GM12878 (cell line): ENCODE results near the gene TRAF3IP3. TPM values are rescaled to one million over a fixed set of nuclear protein-coding genes. Genes with fewer than 3 reads are reported as not detected.

Source experiments
- ATAC-seq: fragments of 200-7000 bp; cut with Tn5 transposase; 3 replicates; pipeline ENCODE4 v1.9.1; 2020; ENCODE audit warnings: mild to moderate bottlenecking, moderate library complexity
- BruUV-seq: library from RNA; stranded (reverse); fragments of 400-500 nt; replicated peaks from 2 replicates; lab custom pipeline; 2021; lab: Mats Ljungman, UMichigan
- CTCF ChIA-PET: fragments of 300-600 bp; sonication (Branson Sonifier 250); formaldehyde crosslinking; extraction: SDS; loops from one replicate; lab custom pipeline; 2021; ENCODE audit warnings: inconsistent platforms; lab: Yijun Ruan, JAX
- POLR2A ChIA-PET: fragments of 350-600 bp; formaldehyde crosslinking; extraction: SDS; loops from one replicate; lab custom pipeline; 2021; ENCODE audit warnings: inconsistent platforms; lab: Charles Lee
- RAD21 ChIA-PET: fragments of 300-600 bp; sonication (Branson Sonifier 250); formaldehyde crosslinking; loops from one replicate; lab custom pipeline; 2023; ENCODE audit warnings: antibody characterized with exemption; ENCODE audit not compliant: unreplicated experiment; lab: Charles Lee
- SMC1A ChIA-PET: fragments of 300-600 bp; sonication (Branson Sonifier 250); formaldehyde crosslinking; loops from one replicate; lab custom pipeline; 2023; ENCODE audit not compliant: unreplicated experiment, uncharacterized antibody; lab: Charles Lee
- DNase-seq: peaks from one replicate; pipeline ENCODE4 v3.0.0-alpha.2; 2011; ENCODE audit warnings: low read depth, low spot score
- FAIRE-seq: peaks from 3 replicates; lab custom pipeline; 2011; peaks lifted over from hg19 to GRCh38; lab: Jason Lieb, UNC
- H2AFZ ChIP-seq: 2 replicates; pipeline ENCODE4 v1.6.0; 2011; ENCODE audit warnings: low read depth, low read length, control low read depth; ENCODE audit not compliant: control insufficient read depth
- H3K27ac ChIP-seq: 2 replicates; pipeline ENCODE4 v1.5.1; 2011; ENCODE audit warnings: control low read depth; ENCODE audit not compliant: control insufficient read depth, insufficient read depth
- H3K27me3 ChIP-seq, 2 experiments: replicated peaks in 1 of 2; 2 replicates each; pipeline versions ENCODE4 v1.6.0 to v1.6.1; 2011; ENCODE audit warnings: low read length in 1 of 2; ENCODE audit not compliant: control insufficient read depth in 2 of 2, insufficient read depth in 2 of 2
- H3K36me3 ChIP-seq, 2 experiments: 2 replicates each; pipeline ENCODE4 v1.5.1; 2011; ENCODE audit warnings: low read length in 1 of 2; ENCODE audit not compliant: control insufficient read depth in 2 of 2, insufficient read depth in 2 of 2
- H3K4me1 ChIP-seq: 2 replicates; pipeline ENCODE4 v1.6.1; 2011; ENCODE audit warnings: mild to moderate bottlenecking, low read length, moderate library complexity, mixed read lengths; ENCODE audit not compliant: control insufficient read depth, insufficient read depth
- H3K4me2 ChIP-seq: 2 replicates; pipeline ENCODE4 v1.6.0; 2011; ENCODE audit warnings: control low read depth; ENCODE audit not compliant: control insufficient read depth, insufficient read depth
- H3K4me3 ChIP-seq: fragments of 200-600 bp; sonication (generic); 2 replicates; pipeline ENCODE4 v1.5.1; 2016
- H3K79me2 ChIP-seq: 2 replicates; pipeline ENCODE4 v1.6.0; 2011; ENCODE audit warnings: low read length; ENCODE audit not compliant: control insufficient read depth, insufficient read depth
- H3K9ac ChIP-seq: 2 replicates; pipeline ENCODE4 v1.8.0; 2011; ENCODE audit warnings: low read length, control low read depth, mixed read lengths; ENCODE audit not compliant: control insufficient read depth, insufficient read depth
- H3K9me3 ChIP-seq: replicated peaks from 3 replicates; pipeline ENCODE4 v1.5.1; 2011; ENCODE audit warnings: mild to moderate bottlenecking, low read length; ENCODE audit not compliant: control insufficient read depth, insufficient read depth
- H4K20me1 ChIP-seq: 2 replicates; pipeline ENCODE4 v1.6.0; 2011; ENCODE audit not compliant: control insufficient read depth, insufficient read depth
- GABPA ChIP-seq: IDR thresholded peaks from 2 replicates; pipeline ENCODE4 v1.6.1; 2014; ENCODE audit warnings: antibody characterized with exemption, low read depth, mild to moderate bottlenecking, inconsistent platforms
- IRF4 ChIP-seq: IDR thresholded peaks from 2 replicates; pipeline ENCODE4 v1.6.1; 2011; ENCODE audit warnings: low read depth, low read length
- JUNB ChIP-seq: IDR thresholded peaks from 2 replicates; pipeline ENCODE4 v1.6.1; 2016; ENCODE audit warnings: antibody characterized with exemption, mild to moderate bottlenecking
- NBN ChIP-seq: fragments of 450-650 bp; IDR thresholded peaks from 2 replicates; pipeline ENCODE4 v1.6.1; 2016
- NFYB ChIP-seq: IDR thresholded peaks from 2 replicates; pipeline ENCODE4 v1.6.1; 2011; ENCODE audit warnings: low read depth, mild to moderate bottlenecking, low read length, improper control_type of control experiment, moderate library complexity; ENCODE audit not compliant: insufficient read depth
- NR2F1 ChIP-seq: fragments of 450-650 bp; conservative IDR thresholded peaks from 2 replicates; pipeline ENCODE4 v1.6.1; 2017; ENCODE audit warnings: mild to moderate bottlenecking
- POLR2AphosphoS2 ChIP-seq: IDR thresholded peaks from 2 replicates; pipeline ENCODE4 v1.6.1; 2011; ENCODE audit warnings: low read depth, mild to moderate bottlenecking, low read length, improper control_type of control experiment, moderate library complexity
- SP1 ChIP-seq: IDR thresholded peaks from one replicate; pipeline ENCODE4 v1.6.1; 2011; ENCODE audit warnings: low read depth, low read length
- TCF3 ChIP-seq: IDR thresholded peaks from 2 replicates; pipeline ENCODE4 v1.6.1; 2012; ENCODE audit warnings: low read depth, mild to moderate bottlenecking, low read length, borderline replicate concordance; ENCODE audit not compliant: insufficient read depth
- ZBED1 ChIP-seq: IDR thresholded peaks from 2 replicates; pipeline ENCODE4 v1.6.1; 2016; ENCODE audit warnings: borderline replicate concordance
- ZNF384 ChIP-seq: IDR thresholded peaks from 2 replicates; pipeline ENCODE4 v1.6.1; 2012; ENCODE audit warnings: low read depth, mild to moderate bottlenecking, low read length, improper control_type of control experiment, borderline replicate concordance
- in situ Hi-C: fragments of 300-500 bp; cut with MboI; formaldehyde crosslinking; loops from 9 replicates; pipeline ENCODE4 v1.14.3; 2018; ENCODE audit warnings: mixed read lengths
- intact Hi-C: fragments of 100-400 bp; cut with micrococcal nuclease; formaldehyde crosslinking; loops from one replicate; pipeline ENCODE4 v1.14.2; 2022; ENCODE audit not compliant: unreplicated experiment
- polyA plus RNA-seq, 11 experiments: library from polyadenylated mRNA; depleted of rRNA in 4 of 11; unstranded in 6 of 11; stranded (reverse) in 5 of 11; fragments of >200 nt; fragmentation: Nextera tagmentation in 4 of 11; fragmentation: Illumina TruSeq in 1 of 11; extraction: Ambion mirVana in 4 of 11; extraction: Trizol in 1 of 11; gene quantifications; 1 replicate in 1 of 11; 2 replicates in 10 of 11; pipeline versions ENCODE4 v1.2.1 to v1.2.3, GENCODE V29; 2011 to 2016; ENCODE audit warnings: inconsistent platforms in 2 of 11, missing spikeins in 2 of 11, low read depth in 1 of 11
- total RNA-seq, 4 experiments: library from RNA; depleted of rRNA in 3 of 4; stranded (reverse); fragments of >200 nt in 3 of 4; fragmentation: Illumina TruSeq in 1 of 4; extraction: Trizol in 1 of 4; gene quantifications; 2 replicates each; pipeline versions ENCODE4 v1.2.1 to v1.2.3, GENCODE V29; 2013 to 2021
- TF ChIP-seq, protein P1 (sequence below): fragments of 150-350 bp; IDR thresholded peaks from 2 replicates; pipeline ENCODE4 v1.6.1; 2016; ENCODE audit warnings: low read depth, low read length
- TF ChIP-seq, protein P2 (sequence below): fragments of 450-650 bp; IDR thresholded peaks from 2 replicates; pipeline ENCODE4 v1.6.1; 2017; ENCODE audit warnings: mild to moderate bottlenecking, low read depth, inconsistent platforms; ENCODE audit not compliant: poor library complexity, severe bottlenecking

The TRAF3IP3 gene
- total and polyA plus RNA-seq, 10 of the 15 experiments (the other 5 are each of a cell fraction or from before 2014, with no cell fraction given): 61.6 to 121 (median 96.5) TPM

DNA sequence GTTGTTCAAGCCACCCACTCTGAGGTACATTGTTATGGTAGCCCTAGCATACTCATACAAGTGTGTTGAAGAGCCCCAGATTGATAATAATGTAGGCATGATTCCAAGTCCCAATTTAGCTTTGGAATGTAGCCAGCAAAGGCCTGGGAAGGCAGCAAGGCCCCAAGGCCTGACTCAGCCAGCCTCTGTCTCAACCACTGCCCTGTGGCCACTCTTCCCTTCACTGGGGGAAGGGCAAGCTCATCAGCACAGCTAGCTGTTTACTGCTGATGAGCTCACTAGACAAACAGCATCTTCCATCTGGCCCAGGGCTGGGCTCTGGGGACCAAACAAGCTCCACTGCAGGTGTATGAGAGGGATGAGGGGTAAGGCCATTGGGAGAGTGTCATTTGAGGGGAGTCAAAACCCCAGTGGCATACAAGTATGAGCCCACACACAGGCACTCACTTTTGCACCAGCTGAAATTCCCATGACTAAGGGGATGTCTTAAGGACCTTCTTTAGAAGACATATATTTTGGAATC lies 52.3 kb downstream of the TRAF3IP3 start:
- no peak overlapping the region for H2AFZ ChIP-seq
- FAIRE-seq (no peak), ATAC-seq (no peak), DNase-seq (no peak)
- H3K4me3 ChIP-seq: no peak overlapping the region
- SMC1A ChIA-PET: interaction anchor here (1.2 to 2.5 kb wide), 6 partner anchors 9 to 52 kb away, joined by 3 to 8 read pairs (median 4); partner anchors contain the start of gene TRAF3IP3
- no peaks in the 10 kb centered on the region for H4K20me1 ChIP-seq
- POLR2A ChIA-PET: interaction anchor here (0.6 to 1.5 kb wide), 8 partner anchors 8 to 1579 kb away, joined by 3 to 6 read pairs (median 4); partner anchors contain the start of gene TRAF3IP3
- CTCF ChIA-PET: interaction anchor here (0.6 to 7.7 kb wide), 10 partner anchors 8 to 57 kb away, joined by 3 to 78 read pairs (median 4); partner anchors contain the start of gene TRAF3IP3
- H3K27me3 ChIP-seq: no peaks in the 10 kb centered on the region
- RAD21 ChIA-PET: interaction anchor here (0.6 to 1.2 kb wide), 3 partner anchors 8 to 115 kb away, joined by 3 to 4 read pairs (median 3); partner anchors contain the start of gene C1orf74
- no peak overlapping the region for H3K4me2 ChIP-seq
- BruUV-seq: no TSS peak
- no peaks in the 10 kb centered on the region for H3K9me3 ChIP-seq
- TF ChIP-seq, protein P1, sequence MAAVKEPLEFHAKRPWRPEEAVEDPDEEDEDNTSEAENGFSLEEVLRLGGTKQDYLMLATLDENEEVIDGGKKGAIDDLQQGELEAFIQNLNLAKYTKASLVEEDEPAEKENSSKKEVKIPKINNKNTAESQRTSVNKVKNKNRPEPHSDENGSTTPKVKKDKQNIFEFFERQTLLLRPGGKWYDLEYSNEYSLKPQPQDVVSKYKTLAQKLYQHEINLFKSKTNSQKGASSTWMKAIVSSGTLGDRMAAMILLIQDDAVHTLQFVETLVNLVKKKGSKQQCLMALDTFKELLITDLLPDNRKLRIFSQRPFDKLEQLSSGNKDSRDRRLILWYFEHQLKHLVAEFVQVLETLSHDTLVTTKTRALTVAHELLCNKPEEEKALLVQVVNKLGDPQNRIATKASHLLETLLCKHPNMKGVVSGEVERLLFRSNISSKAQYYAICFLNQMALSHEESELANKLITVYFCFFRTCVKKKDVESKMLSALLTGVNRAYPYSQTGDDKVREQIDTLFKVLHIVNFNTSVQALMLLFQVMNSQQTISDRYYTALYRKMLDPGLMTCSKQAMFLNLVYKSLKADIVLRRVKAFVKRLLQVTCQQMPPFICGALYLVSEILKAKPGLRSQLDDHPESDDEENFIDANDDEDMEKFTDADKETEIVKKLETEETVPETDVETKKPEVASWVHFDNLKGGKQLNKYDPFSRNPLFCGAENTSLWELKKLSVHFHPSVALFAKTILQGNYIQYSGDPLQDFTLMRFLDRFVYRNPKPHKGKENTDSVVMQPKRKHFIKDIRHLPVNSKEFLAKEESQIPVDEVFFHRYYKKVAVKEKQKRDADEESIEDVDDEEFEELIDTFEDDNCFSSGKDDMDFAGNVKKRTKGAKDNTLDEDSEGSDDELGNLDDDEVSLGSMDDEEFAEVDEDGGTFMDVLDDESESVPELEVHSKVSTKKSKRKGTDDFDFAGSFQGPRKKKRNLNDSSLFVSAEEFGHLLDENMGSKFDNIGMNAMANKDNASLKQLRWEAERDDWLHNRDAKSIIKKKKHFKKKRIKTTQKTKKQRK: no peak
- no peak for TF ChIP-seq SP1
- TF ChIP-seq, protein P2, sequence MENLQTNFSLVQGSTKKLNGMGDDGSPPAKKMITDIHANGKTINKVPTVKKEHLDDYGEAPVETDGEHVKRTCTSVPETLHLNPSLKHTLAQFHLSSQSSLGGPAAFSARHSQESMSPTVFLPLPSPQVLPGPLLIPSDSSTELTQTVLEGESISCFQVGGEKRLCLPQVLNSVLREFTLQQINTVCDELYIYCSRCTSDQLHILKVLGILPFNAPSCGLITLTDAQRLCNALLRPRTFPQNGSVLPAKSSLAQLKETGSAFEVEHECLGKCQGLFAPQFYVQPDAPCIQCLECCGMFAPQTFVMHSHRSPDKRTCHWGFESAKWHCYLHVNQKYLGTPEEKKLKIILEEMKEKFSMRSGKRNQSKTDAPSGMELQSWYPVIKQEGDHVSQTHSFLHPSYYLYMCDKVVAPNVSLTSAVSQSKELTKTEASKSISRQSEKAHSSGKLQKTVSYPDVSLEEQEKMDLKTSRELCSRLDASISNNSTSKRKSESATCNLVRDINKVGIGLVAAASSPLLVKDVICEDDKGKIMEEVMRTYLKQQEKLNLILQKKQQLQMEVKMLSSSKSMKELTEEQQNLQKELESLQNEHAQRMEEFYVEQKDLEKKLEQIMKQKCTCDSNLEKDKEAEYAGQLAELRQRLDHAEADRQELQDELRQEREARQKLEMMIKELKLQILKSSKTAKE: no peak
- TF ChIP-seq GABPA: no peak
- TF ChIP-seq ZBED1: no peak
- no peak for TF ChIP-seq POLR2AphosphoS2
- TF ChIP-seq NBN: no peak
- no peak for TF ChIP-seq TCF3
- no peak for TF ChIP-seq IRF4
- no peak for TF ChIP-seq JUNB
- no peak for TF ChIP-seq NFYB
- TF ChIP-seq NR2F1: no peak
- TF ChIP-seq ZNF384: no peak
- H3K9ac ChIP-seq: no peak overlapping the region
- no peaks in the 10 kb centered on the region for H3K4me1 ChIP-seq
- H3K36me3 ChIP-seq: no peaks in the 10 kb centered on the region
- no peak overlapping the region for H3K27ac ChIP-seq
- intact Hi-C loops: no loop called here
- no peaks in the 10 kb centered on the region for H3K79me2 ChIP-seq
- in situ Hi-C loops: no loop called here
